ELF-1 (cell line): ENCODE data around the gene COL17A1.

Experiments used
- DNase-seq: peaks from one replicate; pipeline ENCODE4 v3.0.0-alpha.2; 2016; ENCODE audit warnings: low read depth, low spot score

COL17A1 gene

DNA sequence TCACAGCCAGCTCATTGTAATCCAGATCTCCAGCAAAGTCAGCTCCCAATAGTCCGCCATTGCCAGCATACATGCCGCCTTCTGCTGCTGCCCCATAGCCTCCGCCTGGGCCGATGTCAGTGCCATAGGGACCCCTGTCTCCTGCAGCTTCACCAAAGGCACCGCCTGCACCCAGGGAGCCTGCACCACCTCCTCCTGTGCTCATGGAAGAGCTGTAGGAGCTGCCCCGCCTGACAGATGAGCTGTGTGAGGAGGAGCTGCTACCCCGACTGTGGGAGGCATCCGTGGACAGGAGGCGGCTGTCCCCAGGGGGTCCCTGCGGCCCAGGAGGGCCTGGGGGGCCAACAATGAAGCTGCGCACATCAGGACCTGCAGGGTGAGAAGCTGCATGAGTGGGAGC is 51.7 kb downstream of the COL17A1 start:
- no peak for DNase-seq

DNA sequence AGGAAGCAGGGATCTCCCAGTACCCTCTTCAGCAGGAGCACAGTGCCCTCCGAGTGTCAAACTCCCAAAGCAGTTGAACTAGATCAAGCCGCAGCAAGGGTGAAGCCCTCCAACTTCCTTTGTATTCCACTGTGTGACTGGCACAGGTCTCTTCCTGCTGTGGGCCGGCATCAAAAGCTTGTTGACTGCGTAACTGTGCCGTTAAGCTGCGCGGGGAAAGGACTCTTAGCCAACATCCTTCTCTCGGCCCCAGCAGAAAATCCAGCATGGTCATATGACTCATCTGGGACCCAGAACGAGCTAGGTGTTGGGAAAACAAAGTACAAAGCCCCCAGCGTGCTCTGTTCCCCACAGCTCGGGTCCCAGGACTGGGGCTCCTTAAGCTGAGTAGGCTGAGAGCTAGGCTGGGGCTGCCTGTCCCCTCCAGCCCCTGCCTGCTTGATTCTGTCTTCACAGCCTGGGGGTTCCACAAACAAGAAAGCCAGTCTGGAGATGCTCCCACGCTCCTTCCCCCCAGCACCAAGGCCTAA is 52.2 kb downstream of the COL17A1 start:
- no peak for DNase-seq

DNA sequence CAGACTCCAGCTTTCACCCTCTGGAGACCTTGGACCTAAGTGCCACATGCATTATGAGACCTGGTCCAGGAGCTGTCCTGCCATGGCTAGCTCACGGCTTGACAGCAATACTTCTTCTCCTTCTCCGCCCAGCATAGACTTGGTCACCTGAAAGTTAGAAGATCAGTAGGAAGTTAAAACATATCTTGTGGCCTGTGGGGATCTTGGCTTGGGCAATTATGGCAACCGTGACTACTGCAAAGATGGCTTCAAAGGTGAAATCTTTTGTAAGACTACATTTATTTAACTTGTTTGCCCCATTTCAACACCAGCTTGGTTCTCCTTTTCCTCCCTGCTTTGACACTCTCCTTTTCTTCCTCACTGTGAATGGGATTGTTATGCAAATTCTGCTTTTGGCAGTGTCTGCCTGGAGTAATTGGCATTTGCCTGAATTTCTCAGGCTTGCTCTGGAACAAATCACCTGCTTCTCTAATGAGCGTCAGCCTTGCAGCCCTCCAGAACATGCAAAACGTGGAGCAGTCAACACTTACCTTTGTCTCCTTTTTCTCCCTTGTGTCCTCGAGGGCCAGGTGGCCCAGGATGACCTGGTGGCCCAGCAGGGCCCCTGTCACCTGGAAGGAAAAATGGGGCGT is 53.4 kb downstream of the COL17A1 start:
- DNase-seq = peak; percentile 66

DNA sequence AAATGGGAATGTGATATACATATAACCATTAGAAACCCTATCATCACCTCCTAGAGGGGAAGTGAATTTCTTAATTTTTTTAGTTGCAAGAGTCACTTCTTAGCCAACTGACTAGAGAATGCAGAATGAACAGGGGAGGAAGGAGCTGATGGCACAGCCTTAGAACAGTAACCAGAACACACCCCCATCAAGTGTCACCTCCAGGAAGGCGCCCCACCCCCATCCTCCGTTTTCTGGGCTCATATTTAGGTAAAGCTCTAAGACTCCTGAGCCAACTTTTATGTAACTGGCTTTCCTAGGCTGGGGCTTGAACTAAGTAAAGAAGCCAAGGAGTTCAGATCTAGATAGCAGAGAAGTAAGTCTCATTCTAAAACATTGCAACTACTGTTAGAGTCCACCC is 54.0 kb downstream of the COL17A1 start:
- no peak for DNase-seq

DNA sequence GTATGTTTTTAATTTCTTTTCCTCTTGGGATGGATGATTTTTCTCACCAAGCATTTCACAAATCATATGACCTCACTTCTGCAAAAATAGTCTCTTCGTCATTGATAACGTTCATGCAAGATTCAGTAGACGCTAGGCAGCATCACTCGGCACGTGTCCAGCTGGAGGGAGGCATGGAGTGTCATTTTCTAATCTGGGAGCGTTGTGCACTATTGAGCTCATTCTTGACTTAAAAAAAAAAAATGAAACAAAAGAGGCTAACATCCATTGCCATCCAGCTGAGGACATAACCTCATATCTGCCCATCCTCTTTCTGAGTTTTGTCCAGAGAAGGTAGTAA is 56.2 kb downstream of the COL17A1 start:
- no peak for DNase-seq

DNA sequence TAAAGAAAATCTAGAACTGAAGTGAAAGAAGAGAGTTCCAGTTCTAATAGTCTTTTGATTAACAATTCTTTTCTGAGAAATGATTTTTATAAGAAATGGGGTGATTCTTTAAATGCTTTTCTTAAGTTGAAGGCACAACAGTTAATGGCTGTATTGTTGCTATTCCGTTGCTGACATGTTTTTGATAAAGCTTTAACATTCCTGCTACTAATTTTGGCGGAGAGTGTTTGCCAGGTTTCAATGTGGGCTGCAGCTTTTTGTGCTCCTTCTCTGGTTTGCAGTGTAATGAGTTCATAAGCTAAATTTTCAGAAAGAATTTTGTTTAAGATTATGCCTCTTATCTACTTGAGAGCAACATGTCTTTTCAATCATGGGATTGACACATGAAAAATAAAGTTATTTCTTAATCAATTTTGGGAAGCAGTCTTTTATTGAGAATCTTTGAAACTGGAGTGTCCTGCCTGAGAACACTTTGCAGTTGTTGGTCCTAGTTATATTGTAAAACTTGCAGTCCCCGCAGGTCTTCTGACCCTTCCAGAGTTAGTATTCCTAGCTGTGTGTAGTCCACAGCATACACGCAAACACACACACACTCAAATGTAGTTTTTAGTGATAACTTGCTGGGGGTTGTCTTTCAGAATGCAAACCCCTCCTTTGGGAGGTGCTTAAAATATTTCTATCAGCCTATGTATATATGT is 56.7 kb downstream of the COL17A1 start:
- DNase-seq = no peak

- DNase-seq = peak; percentile 31
Measured at GRCh38 chr10:104028146-104028545, 57.5 kb downstream of the COL17A1 start.

GRCh38 chr10:104026762-104027161 is 58.9 kb downstream of the COL17A1 start:
- no peak for DNase-seq

DNA sequence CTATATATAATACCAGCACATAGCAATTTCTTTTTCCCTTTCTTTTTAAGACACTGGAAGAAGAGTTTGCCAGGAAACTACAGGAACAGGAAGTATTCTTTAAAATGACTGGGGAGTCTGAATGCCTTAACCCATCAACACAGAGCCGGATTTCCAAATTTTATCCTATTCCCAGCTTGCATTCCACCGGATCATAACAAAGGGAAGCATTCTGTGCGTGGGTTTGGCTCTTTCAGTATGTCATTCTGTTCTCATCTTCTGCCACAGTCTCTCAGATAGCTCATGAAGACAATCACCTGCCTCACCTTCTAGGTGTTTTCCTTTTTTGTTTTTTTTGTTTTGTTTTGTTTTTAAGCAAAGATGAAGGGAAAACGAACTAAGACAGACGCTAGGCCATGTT is 60.2 kb downstream of the COL17A1 start:
- no peak for DNase-seq

DNA sequence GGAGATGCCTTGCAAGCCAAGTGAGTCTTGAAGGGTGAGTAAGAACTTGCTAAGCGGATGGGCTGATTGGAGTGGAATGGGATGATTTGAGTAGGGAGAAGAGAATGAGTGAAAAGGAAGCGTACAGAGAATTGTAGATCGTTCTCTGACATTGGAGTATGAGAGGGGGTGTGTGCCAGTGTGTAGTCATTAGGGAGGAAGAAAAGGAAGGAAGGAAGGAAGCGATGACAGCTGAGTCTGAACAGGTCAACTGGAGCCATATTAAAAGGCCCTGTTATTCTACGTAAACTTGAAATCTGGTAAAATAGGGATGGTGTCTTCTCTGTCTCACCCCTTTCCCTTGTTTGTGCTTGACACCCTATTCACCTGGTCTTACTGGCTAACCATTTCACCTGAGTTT is 63.7 kb downstream of the COL17A1 start:
- no peak for DNase-seq

- no peak for DNase-seq
Measured at GRCh38 chr10:104021246-104021645, 64.4 kb downstream of the COL17A1 start.

GRCh38 chr10:104020020-104020419 is 65.7 kb downstream of the COL17A1 start:
- no peak for DNase-seq

DNA sequence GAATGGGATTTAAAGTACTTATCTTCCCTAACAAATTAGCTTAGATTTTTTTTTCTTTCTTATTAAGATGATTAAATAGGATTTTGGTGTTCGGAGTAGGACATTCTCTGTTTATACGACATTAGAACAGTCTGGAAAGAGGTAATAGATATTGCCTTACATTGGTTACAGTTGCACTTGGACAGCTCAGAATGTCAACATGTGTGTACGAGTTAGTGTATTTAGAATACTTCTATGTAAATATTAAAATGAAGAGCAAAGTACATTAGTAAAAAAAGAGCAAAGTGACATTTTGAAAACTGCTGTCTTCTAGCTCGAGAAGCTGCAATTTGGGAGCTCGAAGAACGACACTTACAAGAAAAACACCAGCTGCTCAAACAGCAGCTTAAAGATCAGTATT is 67.2 kb downstream of the COL17A1 start:
- no peak for DNase-seq

DNA sequence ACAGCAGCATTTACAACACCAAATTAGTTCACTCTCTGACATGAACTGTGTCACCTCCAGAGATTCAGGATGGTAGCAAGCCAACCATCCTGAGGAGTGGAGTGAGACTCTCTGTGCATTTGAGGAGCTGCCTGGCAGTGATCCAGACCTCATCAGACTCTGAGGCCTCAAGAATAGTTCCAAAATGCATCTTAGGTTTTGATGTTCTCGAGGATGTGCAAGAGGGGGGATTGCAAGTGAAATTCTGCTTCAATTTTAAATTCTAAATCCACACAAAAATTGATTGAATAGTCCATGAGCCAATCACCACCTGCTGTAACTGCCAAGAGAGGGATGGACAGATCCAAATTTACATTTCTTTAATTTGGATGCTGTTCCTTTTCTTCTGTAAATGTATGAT is 69.0 kb downstream of the COL17A1 start:
- no peak for DNase-seq

GRCh38 chr10:104014176-104014575 is 71.5 kb downstream of the COL17A1 start:
- DNase-seq = no peak

- DNase-seq = no peak
Measured at GRCh38 chr10:104013489-104013888, 72.2 kb downstream of the COL17A1 start.

DNA sequence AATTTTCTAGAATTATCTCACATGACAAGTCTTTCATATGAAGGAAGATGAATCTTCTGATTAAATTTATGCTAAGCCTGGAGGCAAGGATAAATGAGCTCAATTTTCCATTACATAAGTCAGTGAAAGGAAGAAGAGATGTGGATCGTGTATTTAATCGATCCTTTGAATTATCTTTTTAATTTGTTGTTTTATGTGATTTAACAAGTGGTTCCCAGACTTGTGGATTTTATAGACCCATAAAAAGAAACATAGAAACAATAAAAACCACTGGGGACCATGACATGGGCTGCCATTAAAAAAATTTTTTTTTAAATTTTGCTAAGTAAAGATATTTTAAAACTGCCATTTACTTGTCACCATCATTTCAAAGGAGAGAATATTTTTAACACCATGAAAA is 73.8 kb downstream of the COL17A1 start:
- no peak for DNase-seq

DNA sequence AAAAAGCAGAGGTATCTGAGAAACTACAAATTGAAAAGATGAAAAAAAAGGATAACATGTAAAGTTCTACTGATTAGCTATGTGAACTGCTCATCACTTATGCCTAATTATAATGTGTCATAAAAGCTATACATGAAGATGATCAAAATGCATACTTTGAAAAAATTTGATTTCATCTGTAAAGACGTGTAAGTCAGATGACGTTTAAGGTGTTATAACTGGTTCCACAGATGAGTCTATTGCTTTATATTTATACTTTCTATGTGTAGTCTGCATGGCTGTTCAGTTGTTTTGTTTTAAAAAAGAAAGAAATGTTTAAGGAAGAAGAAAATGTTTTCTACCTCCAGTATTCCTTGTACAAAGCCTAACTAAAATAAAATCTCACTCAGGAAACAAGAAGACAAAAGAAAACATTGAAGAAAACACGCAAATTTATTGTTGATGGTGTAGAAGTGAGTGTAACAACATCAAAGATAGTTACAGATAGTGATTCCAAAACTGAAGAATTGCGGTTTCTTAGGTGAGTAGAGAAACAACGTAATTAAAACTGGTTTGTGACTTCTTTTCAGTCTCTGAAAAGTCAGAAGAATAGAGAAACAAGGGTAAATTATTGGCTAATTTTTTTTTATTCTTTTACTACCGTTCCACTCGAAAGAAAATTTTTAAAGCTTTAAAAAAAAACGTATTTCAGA is 80.4 kb downstream of the COL17A1 start:
- DNase-seq = no peak

GRCh38 chr10:104002911-104003310 is 82.8 kb downstream of the COL17A1 start:
- no peak for DNase-seq

GRCh38 chr10:103998805-103999204 is 86.9 kb downstream of the COL17A1 start:
- DNase-seq = no peak

DNA sequence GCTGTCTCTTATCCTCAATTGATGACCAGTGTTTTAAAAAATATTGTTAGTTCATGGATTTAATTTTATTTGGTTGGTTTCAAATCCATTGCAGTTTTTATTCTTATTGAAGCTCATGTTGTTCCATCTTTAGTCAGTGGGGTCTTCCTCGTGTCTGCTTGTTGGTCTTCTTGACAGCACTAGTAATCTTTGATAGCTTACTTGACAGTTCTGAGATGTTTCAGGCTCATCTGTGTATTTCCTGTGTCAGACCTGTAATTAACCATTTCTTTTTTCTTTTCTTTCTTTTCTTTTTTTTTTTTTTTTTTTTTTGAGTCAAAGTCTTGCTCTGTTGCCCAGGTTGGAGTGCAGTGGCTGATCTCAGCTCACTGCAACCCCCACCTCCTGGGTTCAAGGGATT is 90.5 kb downstream of the COL17A1 start:
- no peak for DNase-seq

DNA sequence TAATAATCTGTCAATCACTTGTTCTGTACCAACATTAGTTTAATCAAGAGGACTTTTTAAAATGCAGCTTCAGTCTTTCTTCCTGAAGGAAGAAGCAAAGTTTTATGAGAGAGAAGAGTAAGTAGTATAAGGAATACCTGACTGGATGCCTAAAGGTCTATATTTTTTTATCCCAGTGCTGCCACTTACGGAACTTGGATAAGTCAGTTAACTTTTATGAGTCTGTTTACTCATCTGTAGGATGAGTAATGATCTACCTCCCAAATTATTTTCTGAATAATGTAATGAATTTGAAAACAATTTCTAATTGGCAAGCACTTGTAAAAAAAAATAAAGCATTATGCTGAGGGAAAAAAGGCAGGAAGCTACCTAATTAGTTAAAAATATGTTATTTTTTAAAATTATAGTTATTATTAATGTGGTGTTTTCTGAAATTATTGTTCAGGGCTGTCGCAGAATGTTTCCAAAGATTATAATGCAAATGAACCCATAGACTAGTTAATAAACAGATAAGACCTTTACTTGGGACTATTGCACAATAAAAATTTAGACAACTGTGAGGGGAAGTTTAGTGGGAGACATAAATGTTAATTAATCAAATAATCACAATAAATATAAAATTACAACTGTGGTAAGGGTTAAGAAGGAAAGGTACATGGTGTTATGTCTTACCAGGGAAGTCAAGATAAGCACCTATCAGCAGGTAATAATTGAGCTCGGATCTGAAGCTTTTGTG is 94.1 kb downstream of the COL17A1 start:
- DNase-seq = no peak
